H9 (cell line): Measurements from ENCODE around the gene GAN. TPM values are rescaled to one million over a fixed set of nuclear protein-coding genes. Genes with fewer than 3 reads are reported as not detected.

ENCODE experiments used
- DNase-seq: peaks from one replicate; pipeline ENCODE4 v3.0.0-alpha.2; 2017
- H2AFZ ChIP-seq: one replicate; pipeline ENCODE4 v1.6.1; 2013; ENCODE audit warnings: mild to moderate bottlenecking, low read length, control low read depth, moderate library complexity
- H2AK5ac ChIP-seq: 2 replicates; pipeline ENCODE4 v1.6.1; 2013; ENCODE audit warnings: low read length, control low read depth, mixed read lengths; ENCODE audit not compliant: insufficient read length
- H2BK120ac ChIP-seq: one replicate; pipeline ENCODE4 v1.6.1; 2013; ENCODE audit warnings: low read depth, mild to moderate bottlenecking, low read length, control low read depth, inconsistent platforms; ENCODE audit not compliant: poor library complexity, severe bottlenecking
- H2BK12ac ChIP-seq: 2 replicates; pipeline ENCODE4 v1.6.1; 2013; ENCODE audit warnings: low read length, control low read depth, mixed read lengths, low read depth; ENCODE audit not compliant: insufficient read length
- H2BK15ac ChIP-seq: 2 replicates; pipeline ENCODE4 v1.6.1; 2013; ENCODE audit warnings: low read depth, low read length, control low read depth
- H2BK20ac ChIP-seq: one replicate; pipeline ENCODE4 v1.6.1; 2013; ENCODE audit warnings: low read depth, mild to moderate bottlenecking, low read length, control low read depth, inconsistent platforms; ENCODE audit not compliant: poor library complexity, severe bottlenecking
- H2BK5ac ChIP-seq: 2 replicates; pipeline ENCODE4 v1.6.1; 2013; ENCODE audit warnings: low read length, control low read depth, mixed read lengths; ENCODE audit not compliant: insufficient read length
- H3K14ac ChIP-seq: 2 replicates; pipeline ENCODE4 v1.6.1; 2013; ENCODE audit warnings: low read length, control low read depth; ENCODE audit not compliant: insufficient read depth
- H3K18ac ChIP-seq: 2 replicates; pipeline ENCODE4 v1.6.1; 2013; ENCODE audit warnings: low read depth, mild to moderate bottlenecking, mixed read lengths, low read length, control low read depth; ENCODE audit not compliant: insufficient read length
- H3K23ac ChIP-seq: 2 replicates; pipeline ENCODE4 v1.6.1; 2013; ENCODE audit warnings: low read length, control low read depth, mixed read lengths, low read depth; ENCODE audit not compliant: insufficient read length
- H3K23me2 ChIP-seq: 2 replicates; pipeline ENCODE4 v1.6.1; 2013; ENCODE audit warnings: low read depth, mild to moderate bottlenecking, mixed read lengths, low read length, control low read depth; ENCODE audit not compliant: insufficient read length, poor library complexity, severe bottlenecking
- H3K27ac ChIP-seq: 2 replicates; pipeline ENCODE4 v1.5.1; 2013; ENCODE audit warnings: low read length, control low read depth, mixed read lengths, low read depth; ENCODE audit not compliant: insufficient read length
- H3K27me3 ChIP-seq: 2 replicates; pipeline ENCODE4 v1.6.1; 2013; ENCODE audit warnings: low read length, control low read depth, inconsistent platforms; ENCODE audit not compliant: insufficient read depth
- H3K4ac ChIP-seq: 2 replicates; pipeline ENCODE4 v1.6.1; 2013; ENCODE audit warnings: low read depth, mild to moderate bottlenecking, control low read depth, inconsistent platforms, low read length, moderate library complexity
- H3K4me1 ChIP-seq: 2 replicates; pipeline ENCODE4 v1.6.1; 2013; ENCODE audit warnings: low read length, control low read depth, inconsistent platforms; ENCODE audit not compliant: insufficient read depth
- H3K4me2 ChIP-seq: 2 replicates; pipeline ENCODE4 v1.6.1; 2013; ENCODE audit warnings: low read length, control low read depth, mixed read lengths; ENCODE audit not compliant: insufficient read length, insufficient read depth
- H3K56ac ChIP-seq: 2 replicates; pipeline ENCODE4 v1.6.1; 2013; ENCODE audit warnings: low read depth, mild to moderate bottlenecking, mixed read lengths, low read length, control low read depth; ENCODE audit not compliant: insufficient read length
- H3K79me1 ChIP-seq: 2 replicates; pipeline ENCODE4 v1.6.1; 2013; ENCODE audit warnings: low read depth, mild to moderate bottlenecking, moderate library complexity, low read length, control low read depth, inconsistent platforms; ENCODE audit not compliant: insufficient read depth, poor library complexity, severe bottlenecking
- H3K79me2 ChIP-seq: 2 replicates; pipeline ENCODE4 v1.6.1; 2013; ENCODE audit warnings: low read length, control low read depth, inconsistent platforms; ENCODE audit not compliant: insufficient read depth
- H3K9ac ChIP-seq: 2 replicates; pipeline ENCODE4 v1.6.1; 2013; ENCODE audit warnings: low read length, control low read depth, mixed read lengths; ENCODE audit not compliant: insufficient read length; ENCODE audit errors: extremely low read depth
- H3K9me3 ChIP-seq: one replicate; pipeline ENCODE4 v1.6.1; 2013; ENCODE audit warnings: low read depth, low read length, inconsistent platforms; ENCODE audit not compliant: control insufficient read depth
- H3T11ph ChIP-seq: one replicate; pipeline ENCODE4 v1.6.1; 2013; ENCODE audit warnings: mild to moderate bottlenecking, low read length, control low read depth, inconsistent platforms
- H4K20me1 ChIP-seq: one replicate; pipeline ENCODE4 v1.6.1; 2013; ENCODE audit not compliant: control insufficient read depth, insufficient read length, insufficient read depth
- H4K5ac ChIP-seq: 2 replicates; pipeline ENCODE4 v1.6.1; 2013; ENCODE audit warnings: low read depth, mild to moderate bottlenecking, mixed read lengths, low read length, control low read depth; ENCODE audit not compliant: insufficient read length
- H4K8ac ChIP-seq: replicated peaks from 2 replicates; pipeline ENCODE4 v1.6.1; 2013; ENCODE audit warnings: low read length, control low read depth, mixed read lengths, low read depth; ENCODE audit not compliant: insufficient read length
- H4K91ac ChIP-seq: 2 replicates; pipeline ENCODE4 v1.6.1; 2013; ENCODE audit warnings: low read depth, mild to moderate bottlenecking, moderate library complexity, mixed read lengths, low read length, control low read depth; ENCODE audit not compliant: insufficient read length
- H3K27ac Mint-ChIP-seq, 3 experiments: 2 replicates in 2 of 3; 3 replicates in 1 of 3; pipeline ENCODE4 v1.8.0; 2020 to 2021; ENCODE audit warnings: mixed read lengths in 3 of 3, mild to moderate bottlenecking in 1 of 3, moderate library complexity in 1 of 3
- H3K27me3 Mint-ChIP-seq: 2 replicates; pipeline ENCODE4 v1.8.0; 2021; ENCODE audit warnings: low read depth, mild to moderate bottlenecking, moderate library complexity, mixed read lengths
- H3K36me3 Mint-ChIP-seq, 3 experiments: 2 replicates in 2 of 3; 3 replicates in 1 of 3; pipeline ENCODE4 v1.8.0; 2020 to 2021; ENCODE audit warnings: low read depth in 3 of 3, mixed read lengths in 3 of 3; ENCODE audit not compliant: insufficient read depth in 1 of 3
- H3K4me1 Mint-ChIP-seq, 2 experiments: 2 replicates each; pipeline ENCODE4 v1.8.0; 2020; ENCODE audit warnings: mixed read lengths in 2 of 2
- H3K4me3 Mint-ChIP-seq, 2 experiments: 2 replicates in 1 of 2; 3 replicates in 1 of 2; pipeline ENCODE4 v1.8.0; 2020 to 2021; ENCODE audit warnings: mild to moderate bottlenecking in 2 of 2, mixed read lengths in 2 of 2, moderate library complexity in 1 of 2
- H3K9me3 Mint-ChIP-seq, 2 experiments: 2 replicates in 1 of 2; 3 replicates in 1 of 2; pipeline ENCODE4 v1.8.0; 2020; ENCODE audit warnings: mild to moderate bottlenecking in 2 of 2, mixed read lengths in 2 of 2, moderate library complexity in 1 of 2
- WGBS: extraction: QIAGEN DNeasy Blood & Tissue Kit; methylation state at CpG from one replicate; pipeline ENCODE4 v1.1.7; 2013; ENCODE audit warnings: missing lambda C conversion rate, low lambda C conversion rate, mixed read lengths; ENCODE audit not compliant: insufficient read length; ENCODE audit errors: extremely low coverage; 5-methylcytosine and 5-hydroxymethylcytosine counted together
- total RNA-seq: library from RNA; stranded (reverse); gene quantifications from 2 replicates; pipeline ENCODE4 v1.2.1, GENCODE V29; 2021
- TF ChIP-seq, protein P1 (sequence below): fragments of 200-600 bp; sonication (generic); conservative IDR thresholded peaks from 3 replicates; pipeline ENCODE4 v1.8.0; 2021; ENCODE audit warnings: antibody characterized with exemption, mild to moderate bottlenecking

Gene GAN
- total RNA-seq, 1 experiment from 2014 or later, result 20.9 TPM

DNA sequence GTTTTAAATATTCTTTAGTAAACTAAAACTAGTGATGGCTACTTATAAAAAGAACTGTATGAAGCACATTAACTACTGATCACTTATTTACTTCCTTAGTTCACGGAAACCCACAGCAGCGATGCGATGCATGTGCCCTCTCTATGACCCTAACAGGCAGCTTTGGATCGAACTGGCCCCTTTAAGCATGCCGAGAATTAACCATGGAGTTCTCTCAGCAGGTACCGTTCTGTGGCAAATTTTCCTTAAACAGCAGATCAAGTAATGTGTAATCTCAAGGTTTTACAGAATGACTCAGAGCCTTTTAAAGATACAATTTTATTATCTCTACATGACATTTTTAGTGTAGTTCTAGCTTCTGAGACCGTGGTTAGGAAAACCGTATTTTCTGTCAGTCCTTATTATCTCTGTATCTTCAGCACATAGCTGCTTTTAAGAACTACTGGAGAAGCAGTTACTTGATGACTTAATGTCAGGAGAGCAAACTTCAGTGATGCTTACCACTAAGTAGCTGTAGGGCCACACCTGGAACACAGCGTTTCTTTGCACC, 43.0 kb downstream of the GAN start:
- Histone ChIP-seq H2BK15ac (no peak overlapping the region), H3K23ac (no peak overlapping the region), H2AK5ac (no peak overlapping the region), H4K8ac (no peak overlapping the region), H4K20me1 (no peaks in the 10 kb centered on the region), H3K4me2 (no peak overlapping the region), H3K18ac (no peak overlapping the region), H3T11ph (no peak overlapping the region), H4K5ac (no peak overlapping the region), H3K14ac (no peak overlapping the region), H3K56ac (no peak overlapping the region), H3K23me2 (no peaks in the 10 kb centered on the region), H3K79me2 (no peaks in the 10 kb centered on the region), H3K4ac (no peak overlapping the region), H3K9ac (no peak overlapping the region), H2BK20ac (no peak overlapping the region), H3K27ac (no peak overlapping the region), H2BK12ac (no peak overlapping the region), H4K91ac (no peak overlapping the region), H2BK120ac (no peak overlapping the region), H2BK5ac (no peak overlapping the region), H3K27me3 (no peaks in the 10 kb centered on the region), H3K9me3 (no peaks in the 10 kb centered on the region), H3K4me1 (no peaks in the 10 kb centered on the region), H2AFZ (no peak overlapping the region), H3K79me1 (peaks cover 3% of the 10 kb centered on the region)
- H3K27me3 Mint-ChIP-seq, result no peaks in the 10 kb centered on the region
- H3K4me3 Mint-ChIP-seq, result no peak overlapping the region
- peaks cover 19 to 45% (median 20%) of the 10 kb centered on the region in 3 experiments; a peak in 6 of 7 replicates for H3K36me3 Mint-ChIP-seq
- no peaks in the 10 kb centered on the region; a peak in 1 of 5 replicates for H3K9me3 Mint-ChIP-seq
- TF ChIP-seq, protein P1, sequence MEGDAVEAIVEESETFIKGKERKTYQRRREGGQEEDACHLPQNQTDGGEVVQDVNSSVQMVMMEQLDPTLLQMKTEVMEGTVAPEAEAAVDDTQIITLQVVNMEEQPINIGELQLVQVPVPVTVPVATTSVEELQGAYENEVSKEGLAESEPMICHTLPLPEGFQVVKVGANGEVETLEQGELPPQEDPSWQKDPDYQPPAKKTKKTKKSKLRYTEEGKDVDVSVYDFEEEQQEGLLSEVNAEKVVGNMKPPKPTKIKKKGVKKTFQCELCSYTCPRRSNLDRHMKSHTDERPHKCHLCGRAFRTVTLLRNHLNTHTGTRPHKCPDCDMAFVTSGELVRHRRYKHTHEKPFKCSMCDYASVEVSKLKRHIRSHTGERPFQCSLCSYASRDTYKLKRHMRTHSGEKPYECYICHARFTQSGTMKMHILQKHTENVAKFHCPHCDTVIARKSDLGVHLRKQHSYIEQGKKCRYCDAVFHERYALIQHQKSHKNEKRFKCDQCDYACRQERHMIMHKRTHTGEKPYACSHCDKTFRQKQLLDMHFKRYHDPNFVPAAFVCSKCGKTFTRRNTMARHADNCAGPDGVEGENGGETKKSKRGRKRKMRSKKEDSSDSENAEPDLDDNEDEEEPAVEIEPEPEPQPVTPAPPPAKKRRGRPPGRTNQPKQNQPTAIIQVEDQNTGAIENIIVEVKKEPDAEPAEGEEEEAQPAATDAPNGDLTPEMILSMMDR, result no peak
- no CpG with 5 or more reads among the region's 9 CpGs for WGBS
- no peak overlapping the region for H3K27ac Mint-ChIP-seq
- DNase-seq, result no peak
- no peaks in the 10 kb centered on the region for H3K4me1 Mint-ChIP-seq
